ENCODE measurements around the gene TRIM2. TPM values are rescaled to one million over a fixed set of nuclear protein-coding genes. Genes with fewer than 3 reads are reported as not detected.

The TRIM2 gene
- total and polyA plus RNA-seq, 10 of the 15 experiments (the other 5 are each of a cell fraction or from before 2014, with no cell fraction given), result 0.06 to 0.19 (median 0.15) TPM; not detected in 3

GRCh38 chr4:153281476-153281875 is 77.2 kb downstream of the TRIM2 start (continued):
- no peak for TF ChIP-seq BCLAF1 (IDR thresholded peaks at IDR 0.05)
- no peak for TF ChIP-seq E4F1 (IDR thresholded peaks at IDR 0.05; ENCODE audit: borderline replicate concordance, partially characterized antibody)
- TF ChIP-seq NR2C2 (IDR thresholded peaks at IDR 0.05; ENCODE audit: borderline replicate concordance, control insufficient read depth, insufficient read length, low read depth), result no peak
- no peak for TF ChIP-seq MXI1 (IDR thresholded peaks at IDR 0.05; ENCODE audit: low read depth, low read length)
- TF ChIP-seq CEBPB (IDR thresholded peaks at IDR 0.05; ENCODE audit: borderline replicate concordance in 1 of 2, low read depth in 2 of 2, low read length in 2 of 2), result no peak
- TF ChIP-seq RBBP5 (conservative IDR thresholded peaks at IDR 0.05), result no peak
- TF ChIP-seq FOXK2 (IDR thresholded peaks at IDR 0.05), result no peak
- no peak for TF ChIP-seq RFX5 (IDR thresholded peaks at IDR 0.05; ENCODE audit: low read depth, low read length)
- TF ChIP-seq ZBTB33 (IDR thresholded peaks at IDR 0.05), result no peak
- TF ChIP-seq CBX3 (IDR thresholded peaks at IDR 0.05; ENCODE audit: borderline replicate concordance, low read depth), result no peak
- TF ChIP-seq LARP7 (IDR thresholded peaks at IDR 0.05), result no peak
- TF ChIP-seq HSF1 (IDR thresholded peaks at IDR 0.05; ENCODE audit: low read depth, low read length), result no peak
- TF ChIP-seq PRDM15 (CRISPR knock-in tag; IDR thresholded peaks at IDR 0.05), result no peak
